Measurements from ENCODE around the gene FMN2. TPM values are rescaled to one million over a fixed set of nuclear protein-coding genes. Genes with fewer than 3 reads are reported as not detected.

The FMN2 gene
- total RNA-seq, 1 donor from 2014 or later: 13.2 TPM

DNA sequence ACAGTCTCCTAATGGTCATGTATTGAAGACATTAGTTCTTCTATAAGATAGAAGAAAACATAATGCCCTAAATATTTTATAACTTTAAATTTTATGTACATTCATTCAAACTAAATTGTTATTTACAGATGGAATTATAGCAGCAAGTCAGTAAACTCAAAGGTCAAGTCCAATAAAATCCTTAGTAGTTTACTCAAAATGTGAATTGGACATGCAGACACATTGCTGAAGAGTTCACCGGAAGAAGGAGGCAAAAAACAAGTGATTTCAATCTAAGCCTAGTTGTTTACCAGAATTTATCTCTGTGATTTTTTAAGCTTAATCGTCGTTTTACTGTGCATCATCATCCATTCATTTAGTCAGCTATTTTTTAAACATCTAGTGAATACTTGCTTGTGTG, 370.6 kb downstream of the FMN2 start:
- Mint-ChIP-seq H3K4me1 (peaks cover 16% of the 10 kb centered on the region), H3K36me3 (ENCODE audit: low read depth) (no peaks in the 10 kb centered on the region), H3K4me3 (no peak overlapping the region), H3K9me3 (no peaks in the 10 kb centered on the region), H3K27ac (ENCODE audit: unreplicated experiment) (no peak overlapping the region), H3K27me3 (ENCODE audit: low read depth) (no peaks in the 10 kb centered on the region)
- TF ChIP-seq, protein P1, sequence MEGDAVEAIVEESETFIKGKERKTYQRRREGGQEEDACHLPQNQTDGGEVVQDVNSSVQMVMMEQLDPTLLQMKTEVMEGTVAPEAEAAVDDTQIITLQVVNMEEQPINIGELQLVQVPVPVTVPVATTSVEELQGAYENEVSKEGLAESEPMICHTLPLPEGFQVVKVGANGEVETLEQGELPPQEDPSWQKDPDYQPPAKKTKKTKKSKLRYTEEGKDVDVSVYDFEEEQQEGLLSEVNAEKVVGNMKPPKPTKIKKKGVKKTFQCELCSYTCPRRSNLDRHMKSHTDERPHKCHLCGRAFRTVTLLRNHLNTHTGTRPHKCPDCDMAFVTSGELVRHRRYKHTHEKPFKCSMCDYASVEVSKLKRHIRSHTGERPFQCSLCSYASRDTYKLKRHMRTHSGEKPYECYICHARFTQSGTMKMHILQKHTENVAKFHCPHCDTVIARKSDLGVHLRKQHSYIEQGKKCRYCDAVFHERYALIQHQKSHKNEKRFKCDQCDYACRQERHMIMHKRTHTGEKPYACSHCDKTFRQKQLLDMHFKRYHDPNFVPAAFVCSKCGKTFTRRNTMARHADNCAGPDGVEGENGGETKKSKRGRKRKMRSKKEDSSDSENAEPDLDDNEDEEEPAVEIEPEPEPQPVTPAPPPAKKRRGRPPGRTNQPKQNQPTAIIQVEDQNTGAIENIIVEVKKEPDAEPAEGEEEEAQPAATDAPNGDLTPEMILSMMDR (conservative IDR thresholded peaks at IDR 0.05): no peak
- DNase-seq (ENCODE audit: low read depth, low spot score): no peak

DNA sequence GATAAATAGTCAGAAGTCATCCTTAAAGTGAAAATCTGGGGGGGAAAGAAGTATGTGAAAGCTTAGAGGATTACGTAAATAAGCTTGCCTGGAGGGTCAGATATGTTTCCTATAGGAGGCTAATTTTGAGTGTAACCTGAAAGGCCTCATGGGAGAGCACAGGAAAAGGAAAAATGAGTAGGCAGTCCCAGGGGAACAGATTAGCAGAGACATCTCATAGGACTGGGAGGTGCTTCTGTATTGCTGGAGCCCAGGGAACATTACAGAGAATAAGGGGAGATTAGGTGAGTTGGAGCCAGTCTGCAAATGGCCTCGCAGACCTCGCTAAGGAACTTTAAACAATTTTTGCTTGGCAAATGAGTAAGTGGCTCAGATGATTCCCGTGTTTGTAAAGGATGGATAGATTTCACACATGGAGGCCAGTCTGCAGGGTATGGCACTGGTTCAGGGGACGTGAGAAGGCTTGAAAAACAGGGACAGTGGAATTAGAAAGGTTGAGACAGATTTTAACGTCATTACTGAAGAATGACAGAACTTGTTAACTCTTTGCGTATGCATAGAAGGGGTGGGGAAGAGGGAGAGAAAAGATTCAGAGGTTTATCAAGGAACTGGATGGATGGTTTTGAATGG, 371.2 kb downstream of the FMN2 start:
- Mint-ChIP-seq H3K27ac (ENCODE audit: unreplicated experiment) (no peak overlapping the region), H3K4me1 (peaks cover 16% of the 10 kb centered on the region), H3K36me3 (ENCODE audit: low read depth) (no peaks in the 10 kb centered on the region), H3K4me3 (no peak overlapping the region), H3K9me3 (no peaks in the 10 kb centered on the region), H3K27me3 (ENCODE audit: low read depth) (no peaks in the 10 kb centered on the region)
- DNase-seq (ENCODE audit: low read depth, low spot score): no peak
- TF ChIP-seq, protein P1 (conservative IDR thresholded peaks at IDR 0.05): no peak

DNA sequence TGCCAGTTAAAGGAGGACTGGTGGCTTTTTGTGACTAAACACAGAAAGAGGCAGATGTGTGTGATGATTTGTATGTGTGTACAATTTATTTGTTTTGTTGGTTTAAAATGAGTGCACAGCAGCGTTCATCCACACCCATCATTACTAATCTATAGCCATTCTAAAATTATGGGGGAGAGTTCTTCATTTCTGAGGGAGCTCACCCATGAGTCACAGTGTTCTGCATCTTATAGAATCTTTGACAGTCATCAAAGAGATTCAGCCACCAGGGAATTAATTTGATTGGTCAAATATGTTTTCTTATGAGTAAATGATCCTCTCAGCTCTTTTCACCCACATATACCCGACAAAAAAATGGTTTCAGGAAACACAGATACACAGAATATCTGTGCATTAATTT, 372.4 kb downstream of the FMN2 start:
- TF ChIP-seq, protein P1 (conservative IDR thresholded peaks at IDR 0.05): no peak
- Mint-ChIP-seq H3K27me3 (ENCODE audit: low read depth) (no peaks in the 10 kb centered on the region), H3K36me3 (ENCODE audit: low read depth) (no peaks in the 10 kb centered on the region), H3K9me3 (no peaks in the 10 kb centered on the region), H3K4me3 (no peak overlapping the region), H3K4me1 (peaks cover 16% of the 10 kb centered on the region), H3K27ac (ENCODE audit: unreplicated experiment) (no peak overlapping the region)
- no peak for DNase-seq (ENCODE audit: low read depth, low spot score)

DNA sequence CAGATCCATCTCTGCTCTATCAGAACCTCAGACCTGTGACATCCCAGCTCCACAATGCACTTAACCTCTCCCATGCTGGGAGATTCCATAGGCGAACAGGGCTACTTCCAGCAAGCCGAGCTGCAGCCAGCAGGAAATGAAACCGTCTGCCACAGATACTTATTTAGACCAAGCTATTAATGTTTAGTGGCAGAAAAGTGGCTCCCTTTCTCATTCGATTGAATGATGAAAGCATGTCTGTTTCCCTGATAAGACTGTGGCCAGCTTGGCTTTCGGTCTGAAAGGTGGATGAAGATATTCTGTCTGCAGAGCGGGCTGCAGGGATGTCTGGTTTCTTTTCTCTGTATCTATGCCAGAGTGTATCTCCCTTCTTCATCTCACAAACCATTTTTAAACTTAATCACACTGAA, 373.9 kb downstream of the FMN2 start:
- Mint-ChIP-seq H3K4me1 (peaks cover 16% of the 10 kb centered on the region), H3K4me3 (no peak overlapping the region), H3K36me3 (ENCODE audit: low read depth) (no peaks in the 10 kb centered on the region), H3K9me3 (no peaks in the 10 kb centered on the region), H3K27me3 (ENCODE audit: low read depth) (no peaks in the 10 kb centered on the region), H3K27ac (ENCODE audit: unreplicated experiment) (no peak overlapping the region)
- no peak for DNase-seq (ENCODE audit: low read depth, low spot score)
- TF ChIP-seq, protein P1 (conservative IDR thresholded peaks at IDR 0.05): no peak

DNA sequence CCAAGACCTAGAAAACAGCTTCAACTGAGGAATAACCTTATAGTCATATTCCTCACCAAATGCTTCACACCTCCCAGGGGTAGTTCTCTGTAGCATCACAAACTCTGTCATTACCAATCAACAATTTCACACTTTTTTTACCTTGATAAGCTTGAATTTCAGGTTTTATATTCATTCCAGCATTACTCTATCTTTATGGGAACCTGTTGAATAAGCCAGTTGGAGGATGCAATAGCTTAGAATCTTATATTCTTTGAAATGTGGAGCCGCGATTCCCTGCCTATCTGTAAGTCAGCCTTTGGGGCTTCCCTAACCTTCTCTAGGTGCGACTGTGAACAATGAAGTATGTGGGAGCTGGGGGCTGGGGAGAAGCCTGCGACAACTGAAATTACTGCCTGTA, 374.8 kb downstream of the FMN2 start:
- no peak for DNase-seq (ENCODE audit: low read depth, low spot score)
- H3K9me3 Mint-ChIP-seq: no peaks in the 10 kb centered on the region
- TF ChIP-seq, protein P1 (conservative IDR thresholded peaks at IDR 0.05): no peak
- H3K4me3 Mint-ChIP-seq: no peak overlapping the region
- H3K36me3 Mint-ChIP-seq (ENCODE audit: low read depth): no peaks in the 10 kb centered on the region
- H3K27me3 Mint-ChIP-seq (ENCODE audit: low read depth): no peaks in the 10 kb centered on the region
- peaks cover 16% of the 10 kb centered on the region for H3K4me1 Mint-ChIP-seq
- H3K27ac Mint-ChIP-seq (ENCODE audit: unreplicated experiment): no peak overlapping the region
